Tibial nerve (tissue), 3 donors: ENCODE measurements around the gene PIK3AP1.

Experiments used
- CTCF ChIP-seq, 5 experiments: fragments of 200-600 bp in 3 of 5; fragments of 450-650 bp in 2 of 5; sonication (generic) in 3 of 5; IDR thresholded peaks; one replicate each; pipeline ENCODE4 v1.5.1; 2016 to 2019; ENCODE audit warnings: antibody characterized with exemption in 5 of 5, mild to moderate bottlenecking in 3 of 5, moderate library complexity in 2 of 5
- POLR2A ChIP-seq, 2 donors: fragments of 450-650 bp; IDR thresholded peaks; one replicate each; pipeline ENCODE4 v1.6.1; 2017; ENCODE audit warnings: antibody characterized with exemption in 2 of 2, mild to moderate bottlenecking in 2 of 2, moderate library complexity in 2 of 2

- TF ChIP-seq CTCF (IDR thresholded peaks at IDR 0.05): no peak
- no peak for TF ChIP-seq POLR2A (IDR thresholded peaks at IDR 0.05)
Measured at GRCh38 chr10:96708996-96709395, 11.3 kb downstream of the PIK3AP1 start.
